ENCODE measurements around the gene GNGT2. TPM values are rescaled to one million over a fixed set of nuclear protein-coding genes. Genes with fewer than 3 reads are reported as not detected.

The GNGT2 gene
- polyA plus RNA-seq, 1 donor from 2014 or later, result not detected

GRCh38 chr17:49213399-49213798, 3.0 kb upstream of the GNGT2 start:
- H3K4me2 ChIP-seq (ENCODE audit: low read length), result no peak overlapping the region
- no peaks in the 10 kb centered on the region for H3K9me3 ChIP-seq (ENCODE audit: low read length)
- no peaks in the 10 kb centered on the region for H4K20me1 ChIP-seq (ENCODE audit: insufficient read depth)
- no peaks in the 10 kb centered on the region for H3F3A ChIP-seq (ENCODE audit: insufficient read depth, low read length, poor library complexity, severe bottlenecking)
- TF ChIP-seq TAF1 (IDR thresholded peaks at IDR 0.05; ENCODE audit: low read depth) (no peak), POLR2AphosphoS5 (IDR thresholded peaks at IDR 0.05) (no peak), EP300 (conservative IDR thresholded peaks at IDR 0.05; ENCODE audit: poor library complexity, severe bottlenecking) (no peak), MXI1 (conservative IDR thresholded peaks at IDR 0.05; ENCODE audit: poor library complexity, severe bottlenecking) (no peak), SMC3 (conservative IDR thresholded peaks at IDR 0.05; ENCODE audit: poor library complexity) (no peak), CTCF (IDR thresholded peaks at IDR 0.05; ENCODE audit: poor library complexity, severe bottlenecking) (no peak), EZH2 (IDR thresholded peaks at IDR 0.05; ENCODE audit: borderline replicate concordance, insufficient read depth, low read length, poor library complexity, severe bottlenecking) (no peak), RAD21 (conservative IDR thresholded peaks at IDR 0.05) (no peak)
- no peaks in the 10 kb centered on the region for H3K36me3 ChIP-seq (ENCODE audit: insufficient read depth, low read length)
- no peaks in the 10 kb centered on the region for H3K79me2 ChIP-seq (replicated peaks; ENCODE audit: insufficient read depth, low read length)
- no peak overlapping the region for H3K27ac ChIP-seq (ENCODE audit: low read length)
- H3K27me3 ChIP-seq (ENCODE audit: insufficient read depth, low read depth, low read length), result no peaks in the 10 kb centered on the region
- H2AFZ ChIP-seq (ENCODE audit: low read depth, low read length), result no peak overlapping the region
- H3K9me2 ChIP-seq (ENCODE audit: insufficient read depth, low read length), result no peaks in the 10 kb centered on the region
- no peak overlapping the region for H3K4me3 ChIP-seq (ENCODE audit: low read length)
- H3K9ac ChIP-seq (ENCODE audit: low read length), result no peak overlapping the region

- no peak overlapping the region for H3K27ac ChIP-seq (ENCODE audit: low read length)
- no peaks in the 10 kb centered on the region for H3K9me3 ChIP-seq (ENCODE audit: low read length)
- H2AFZ ChIP-seq (ENCODE audit: low read depth, low read length), result no peak overlapping the region
- H3K79me2 ChIP-seq (replicated peaks; ENCODE audit: insufficient read depth, low read length), result no peaks in the 10 kb centered on the region
- TF ChIP-seq CTCF (IDR thresholded peaks at IDR 0.05; ENCODE audit: poor library complexity, severe bottlenecking) (no peak), RAD21 (conservative IDR thresholded peaks at IDR 0.05) (no peak), REST (IDR thresholded peaks at IDR 0.05; ENCODE audit: borderline replicate concordance) (no peak), EZH2 (IDR thresholded peaks at IDR 0.05; ENCODE audit: borderline replicate concordance, insufficient read depth, low read length, poor library complexity, severe bottlenecking) (no peak), MXI1 (conservative IDR thresholded peaks at IDR 0.05; ENCODE audit: poor library complexity, severe bottlenecking) (no peak), SMC3 (conservative IDR thresholded peaks at IDR 0.05; ENCODE audit: poor library complexity) (no peak), TAF1 (IDR thresholded peaks at IDR 0.05; ENCODE audit: low read depth) (no peak), EP300 (conservative IDR thresholded peaks at IDR 0.05; ENCODE audit: poor library complexity, severe bottlenecking) (no peak), POLR2AphosphoS5 (IDR thresholded peaks at IDR 0.05) (no peak)
- H3K9me2 ChIP-seq (ENCODE audit: insufficient read depth, low read length), result no peaks in the 10 kb centered on the region
- no peak overlapping the region for H3K4me3 ChIP-seq (ENCODE audit: low read length)
- H3K27me3 ChIP-seq (ENCODE audit: insufficient read depth, low read depth, low read length), result no peaks in the 10 kb centered on the region
- H3K4me2 ChIP-seq (ENCODE audit: low read length), result no peak overlapping the region
- H3F3A ChIP-seq (ENCODE audit: insufficient read depth, low read length, poor library complexity, severe bottlenecking), result no peaks in the 10 kb centered on the region
- H3K36me3 ChIP-seq (ENCODE audit: insufficient read depth, low read length), result no peaks in the 10 kb centered on the region
- H3K9ac ChIP-seq (ENCODE audit: low read length), result no peak overlapping the region
- no peaks in the 10 kb centered on the region for H4K20me1 ChIP-seq (ENCODE audit: insufficient read depth)
These were observed 1.3 kb downstream of the GNGT2 start for GRCh38 chr17:49209061-49209571.

Data from neural cell (in vitro differentiated cells).